ENCODE measurements around the gene POLR1B. TPM values are rescaled to one million over a fixed set of nuclear protein-coding genes. Genes with fewer than 3 reads are reported as not detected.
A peak's percentile ranks its signal among the peaks of the same experiment; 100 is the strongest.

POLR1B gene
- total RNA-seq (2014; rRNA removed; shearing (Covaris generic)) (43.5 and 58.3 TPM in 2 replicates), polyA plus RNA-seq (2016; fragmentation: Nextera tagmentation; extraction: Ambion mirVana) (15.4 and 16.2 TPM in 2 replicates)
- long read RNA-seq, full-length matches to known transcripts, result 5 of 16 reads
- long read RNA-seq, partial matches to known transcripts, result 6 of 16 reads
- long read RNA-seq, other reads (novel, unspliced or antisense), result 5 of 16 reads

DNA sequence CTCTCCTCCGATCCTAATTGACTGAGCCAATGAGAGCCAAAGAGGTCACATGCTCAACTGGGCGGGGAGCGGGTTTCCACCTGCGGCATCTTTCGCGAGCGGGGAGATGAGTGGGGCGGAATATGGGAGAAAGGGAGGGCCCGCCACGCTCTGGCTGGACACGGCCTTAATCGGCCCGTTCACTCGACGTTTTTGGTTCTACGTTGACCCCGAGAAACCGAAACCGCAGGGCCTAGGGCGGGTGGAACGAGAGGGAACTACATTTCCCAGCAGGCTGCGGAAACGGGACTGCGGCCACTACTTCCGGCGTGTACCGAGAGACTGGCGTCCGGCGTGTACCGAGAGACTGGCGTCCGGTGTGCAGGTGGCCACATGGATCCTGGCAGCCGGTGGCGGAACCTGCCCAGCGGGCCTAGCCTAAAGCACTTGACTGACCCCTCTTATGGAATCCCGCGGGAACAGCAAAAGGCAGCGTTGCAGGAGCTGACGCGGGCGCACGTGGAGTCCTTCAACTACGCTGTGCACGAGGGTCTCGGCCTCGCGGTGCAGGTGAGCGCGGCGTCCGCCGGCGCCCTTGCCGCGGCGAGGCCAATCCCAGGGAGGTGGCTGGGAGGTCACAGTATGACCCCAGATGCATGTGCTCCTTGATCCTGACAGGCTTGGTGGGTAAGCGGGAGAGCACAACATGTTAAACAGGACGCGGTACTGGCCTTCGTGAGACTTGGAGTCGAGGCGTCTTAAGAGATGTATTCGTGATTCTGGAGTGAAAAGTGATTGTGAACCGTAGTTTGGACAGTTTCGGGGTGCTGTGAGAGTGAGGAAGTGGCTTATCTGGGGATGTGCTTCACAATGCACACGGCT lies at the start of gene POLR1B:
Gene POLR1B, plus strand, starts transcription at position 343 of the 861 bp plus-strand sequence. Its CDS starts 30 bp downstream, at position 373.
- no peaks in the 10 kb centered on the region for H3F3A ChIP-seq (replicated peaks; ENCODE audit: low read depth)
- no peaks in the 10 kb centered on the region for H3K9me2 ChIP-seq (ENCODE audit: insufficient read depth)
- DNase-seq (ENCODE audit: low spot score) (peak; percentile 95), ATAC-seq (peak; percentile 88)
- H3K36me3 ChIP-seq (ENCODE audit: insufficient read depth), result peaks cover 14% of the 10 kb centered on the region; the same call in 1 of the 2 replicates
- TF ChIP-seq CTCF (conservative IDR thresholded peaks at IDR 0.05; ENCODE audit: low read depth in 2 of 2), result no peak
- TF ChIP-seq STAT1 (IDR thresholded peaks at IDR 0.05; ENCODE audit: unreplicated experiment), result no peak
- no peak for TF ChIP-seq EZH2 (IDR thresholded peaks at IDR 0.05; ENCODE audit: low read depth, unreplicated experiment)
- TF ChIP-seq, protein P1, sequence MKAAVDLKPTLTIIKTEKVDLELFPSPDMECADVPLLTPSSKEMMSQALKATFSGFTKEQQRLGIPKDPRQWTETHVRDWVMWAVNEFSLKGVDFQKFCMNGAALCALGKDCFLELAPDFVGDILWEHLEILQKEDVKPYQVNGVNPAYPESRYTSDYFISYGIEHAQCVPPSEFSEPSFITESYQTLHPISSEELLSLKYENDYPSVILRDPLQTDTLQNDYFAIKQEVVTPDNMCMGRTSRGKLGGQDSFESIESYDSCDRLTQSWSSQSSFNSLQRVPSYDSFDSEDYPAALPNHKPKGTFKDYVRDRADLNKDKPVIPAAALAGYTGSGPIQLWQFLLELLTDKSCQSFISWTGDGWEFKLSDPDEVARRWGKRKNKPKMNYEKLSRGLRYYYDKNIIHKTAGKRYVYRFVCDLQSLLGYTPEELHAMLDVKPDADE (IDR thresholded peaks at IDR 0.05), result peak; percentile 91
- TF ChIP-seq ZNF331 (CRISPR knock-in tag; IDR thresholded peaks at IDR 0.05; ENCODE audit: low read depth), result no peak
- peak; percentile 77 for TF ChIP-seq POLR2AphosphoS5 (IDR thresholded peaks at IDR 0.05; ENCODE audit: low read depth)
- no peak for TF ChIP-seq ZNF114 (CRISPR knock-in tag; IDR thresholded peaks at IDR 0.05)
- TF ChIP-seq EZH2phosphoT487 (IDR thresholded peaks at IDR 0.05; ENCODE audit: unreplicated experiment), result no peak
- peak; percentile 52 for TF ChIP-seq CREB1 (CRISPR knock-in tag; IDR thresholded peaks at IDR 0.05; ENCODE audit: low read depth)
- TF ChIP-seq NANOG (IDR thresholded peaks at IDR 0.05; ENCODE audit: borderline replicate concordance), result no peak
- TF ChIP-seq, protein P2, sequence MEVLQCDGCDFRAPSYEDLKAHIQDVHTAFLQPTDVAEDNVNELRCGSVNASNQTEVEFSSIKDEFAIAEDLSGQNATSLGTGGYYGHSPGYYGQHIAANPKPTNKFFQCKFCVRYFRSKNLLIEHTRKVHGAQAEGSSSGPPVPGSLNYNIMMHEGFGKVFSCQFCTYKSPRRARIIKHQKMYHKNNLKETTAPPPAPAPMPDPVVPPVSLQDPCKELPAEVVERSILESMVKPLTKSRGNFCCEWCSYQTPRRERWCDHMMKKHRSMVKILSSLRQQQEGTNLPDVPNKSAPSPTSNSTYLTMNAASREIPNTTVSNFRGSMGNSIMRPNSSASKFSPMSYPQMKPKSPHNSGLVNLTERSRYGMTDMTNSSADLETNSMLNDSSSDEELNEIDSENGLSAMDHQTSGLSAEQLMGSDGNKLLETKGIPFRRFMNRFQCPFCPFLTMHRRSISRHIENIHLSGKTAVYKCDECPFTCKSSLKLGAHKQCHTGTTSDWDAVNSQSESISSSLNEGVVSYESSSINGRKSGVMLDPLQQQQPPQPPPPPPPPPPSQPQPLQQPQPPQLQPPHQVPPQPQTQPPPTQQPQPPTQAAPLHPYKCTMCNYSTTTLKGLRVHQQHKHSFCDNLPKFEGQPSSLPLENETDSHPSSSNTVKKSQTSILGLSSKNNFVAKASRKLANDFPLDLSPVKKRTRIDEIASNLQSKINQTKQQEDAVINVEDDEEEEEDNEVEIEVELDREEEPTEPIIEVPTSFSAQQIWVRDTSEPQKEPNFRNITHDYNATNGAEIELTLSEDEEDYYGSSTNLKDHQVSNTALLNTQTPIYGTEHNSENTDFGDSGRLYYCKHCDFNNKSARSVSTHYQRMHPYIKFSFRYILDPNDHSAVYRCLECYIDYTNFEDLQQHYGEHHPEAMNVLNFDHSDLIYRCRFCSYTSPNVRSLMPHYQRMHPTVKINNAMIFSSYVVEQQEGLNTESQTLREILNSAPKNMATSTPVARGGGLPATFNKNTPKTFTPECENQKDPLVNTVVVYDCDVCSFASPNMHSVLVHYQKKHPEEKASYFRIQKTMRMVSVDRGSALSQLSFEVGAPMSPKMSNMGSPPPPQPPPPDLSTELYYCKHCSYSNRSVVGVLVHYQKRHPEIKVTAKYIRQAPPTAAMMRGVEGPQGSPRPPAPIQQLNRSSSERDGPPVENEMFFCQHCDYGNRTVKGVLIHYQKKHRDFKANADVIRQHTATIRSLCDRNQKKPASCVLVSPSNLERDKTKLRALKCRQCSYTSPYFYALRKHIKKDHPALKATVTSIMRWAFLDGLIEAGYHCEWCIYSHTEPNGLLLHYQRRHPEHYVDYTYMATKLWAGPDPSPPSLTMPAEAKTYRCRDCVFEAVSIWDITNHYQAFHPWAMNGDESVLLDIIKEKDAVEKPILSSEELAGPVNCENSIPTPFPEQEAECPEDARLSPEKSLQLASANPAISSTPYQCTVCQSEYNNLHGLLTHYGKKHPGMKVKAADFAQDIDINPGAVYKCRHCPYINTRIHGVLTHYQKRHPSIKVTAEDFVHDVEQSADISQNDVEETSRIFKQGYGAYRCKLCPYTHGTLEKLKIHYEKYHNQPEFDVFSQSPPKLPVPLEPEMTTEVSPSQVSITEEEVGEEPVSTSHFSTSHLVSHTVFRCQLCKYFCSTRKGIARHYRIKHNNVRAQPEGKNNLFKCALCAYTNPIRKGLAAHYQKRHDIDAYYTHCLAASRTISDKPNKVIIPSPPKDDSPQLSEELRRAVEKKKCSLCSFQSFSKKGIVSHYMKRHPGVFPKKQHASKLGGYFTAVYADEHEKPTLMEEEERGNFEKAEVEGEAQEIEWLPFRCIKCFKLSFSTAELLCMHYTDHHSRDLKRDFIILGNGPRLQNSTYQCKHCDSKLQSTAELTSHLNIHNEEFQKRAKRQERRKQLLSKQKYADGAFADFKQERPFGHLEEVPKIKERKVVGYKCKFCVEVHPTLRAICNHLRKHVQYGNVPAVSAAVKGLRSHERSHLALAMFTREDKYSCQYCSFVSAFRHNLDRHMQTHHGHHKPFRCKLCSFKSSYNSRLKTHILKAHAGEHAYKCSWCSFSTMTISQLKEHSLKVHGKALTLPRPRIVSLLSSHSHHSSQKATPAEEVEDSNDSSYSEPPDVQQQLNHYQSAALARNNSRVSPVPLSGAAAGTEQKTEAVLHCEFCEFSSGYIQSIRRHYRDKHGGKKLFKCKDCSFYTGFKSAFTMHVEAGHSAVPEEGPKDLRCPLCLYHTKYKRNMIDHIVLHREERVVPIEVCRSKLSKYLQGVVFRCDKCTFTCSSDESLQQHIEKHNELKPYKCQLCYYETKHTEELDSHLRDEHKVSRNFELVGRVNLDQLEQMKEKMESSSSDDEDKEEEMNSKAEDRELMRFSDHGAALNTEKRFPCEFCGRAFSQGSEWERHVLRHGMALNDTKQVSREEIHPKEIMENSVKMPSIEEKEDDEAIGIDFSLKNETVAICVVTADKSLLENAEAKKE (CRISPR knock-in tag; IDR thresholded peaks at IDR 0.05), result no peak
- TF ChIP-seq JUNB (IDR thresholded peaks at IDR 0.05; ENCODE audit: unreplicated experiment), result no peak
- no peak for TF ChIP-seq REST (IDR thresholded peaks at IDR 0.05; ENCODE audit: unreplicated experiment)
- no peaks in the 10 kb centered on the region for H3K9me3 Mint-ChIP-seq
- 0 out of 2 replicates have a peak, but pooled peaks cover 9% of the 10 kb centered on the region for H3K4me1 ChIP-seq (ENCODE audit: insufficient read depth)
- peaks cover 26% of the 10 kb centered on the region for H4K20me1 ChIP-seq (replicated peaks; ENCODE audit: insufficient read depth)
- H2AFZ ChIP-seq, result peak within 1 kb of the TSS; percentile 97
- peaks cover 2% of the 10 kb centered on the region for H3K27me3 Mint-ChIP-seq (ENCODE audit: insufficient read depth, low read depth, poor library complexity)
- H3K4me2 ChIP-seq, result peak within 1 kb of the TSS; percentile 95
- H3K27ac ChIP-seq (ENCODE audit: low read depth), result peak within 1 kb of the TSS; percentile 97
- H3K79me2 ChIP-seq (replicated peaks; ENCODE audit: insufficient read depth), result peaks cover 49% of the 10 kb centered on the region
- peak within 1 kb of the TSS; percentile 91 for H3K4me3 ChIP-seq
- H3K36me3 Mint-ChIP-seq (ENCODE audit: low read depth), result peaks cover 8% of the 10 kb centered on the region
- peaks cover 5% of the 10 kb centered on the region for H3K4me1 Mint-ChIP-seq
- peak within 1 kb of the TSS; percentile 82 for H3K27ac Mint-ChIP-seq
- no peak within 1 kb of the TSS for H3K4me3 Mint-ChIP-seq
- H3K27me3 ChIP-seq (ENCODE audit: insufficient read depth), result no peaks in the 10 kb centered on the region

All from GM23338 (cell line).